Fibroblast of skin of left quadriceps (primary cell): Measurements from ENCODE around the gene GAA.

Experiments used
- DNase-seq, 2 experiments: peaks; one replicate each; pipeline ENCODE4 v3.0.0-alpha.2; 2013; ENCODE audit warnings: low read depth in 2 of 2

Gene GAA

GRCh38 chr17:80104321-80104955 is 3.1 kb downstream of the GAA start:
- DNase-seq: no peak

GRCh38 chr17:80104956-80105375 is 3.6 kb downstream of the GAA start:
- DNase-seq: no peak

GRCh38 chr17:80105762-80106161 is 4.4 kb downstream of the GAA start:
- no peak for DNase-seq

- DNase-seq: no peak
Measured at GRCh38 chr17:80106176-80106575, 4.8 kb downstream of the GAA start.

- DNase-seq: no peak
Measured at GRCh38 chr17:80106751-80107150, 5.4 kb downstream of the GAA start.

- DNase-seq: no peak
Measured at GRCh38 chr17:80107231-80108021, 6.0 kb downstream of the GAA start.

GRCh38 chr17:80108036-80108971 is 6.9 kb downstream of the GAA start:
- DNase-seq: no peak

GRCh38 chr17:80109066-80109660 is 7.8 kb downstream of the GAA start:
- DNase-seq: no peak

- no peak for DNase-seq
Measured at GRCh38 chr17:80109713-80110446, 8.5 kb downstream of the GAA start.

- DNase-seq: no peak
Measured at GRCh38 chr17:80110447-80110812, 9.0 kb downstream of the GAA start.

GRCh38 chr17:80110927-80111701 is 9.7 kb downstream of the GAA start:
- DNase-seq: no peak

GRCh38 chr17:80111702-80112470 is 10.5 kb downstream of the GAA start:
- DNase-seq: no peak

GRCh38 chr17:80112471-80113032 is 11.2 kb downstream of the GAA start:
- no peak for DNase-seq

- no peak for DNase-seq
Measured at GRCh38 chr17:80113033-80113484, 11.7 kb downstream of the GAA start.

- no peak for DNase-seq
Measured at GRCh38 chr17:80114758-80115157, 13.4 kb downstream of the GAA start.

GRCh38 chr17:80115159-80115558 is 13.8 kb downstream of the GAA start:
- DNase-seq: no peak

- no peak for DNase-seq
Measured at GRCh38 chr17:80116276-80116920, 15.0 kb downstream of the GAA start.

- no peak for DNase-seq
Measured at GRCh38 chr17:80116921-80117380, 15.6 kb downstream of the GAA start.
